ENCODE results near the gene KIF26B.
"Not testable (repeated sequence)": the region's sequence is repeated elsewhere in the genome, so short reads cannot be mapped to it uniquely, and the experiment has no call there.

The KIF26B gene

GRCh38 chr1:245693941-245694752 is 539.4 kb downstream of the KIF26B start:
- H3K36me3 ChIP-seq (ENCODE audit: low read length) = no peaks in the 10 kb centered on the region
- no peaks in the 10 kb centered on the region for H3K27me3 ChIP-seq (ENCODE audit: low read length)
- no peak overlapping the region for H2AFZ ChIP-seq (ENCODE audit: low read depth, low read length, severe bottlenecking)
- no peaks in the 10 kb centered on the region for H3F3A ChIP-seq (ENCODE audit: insufficient read depth)
- no peak overlapping the region for H3K9ac ChIP-seq (ENCODE audit: low read length)
- no peaks in the 10 kb centered on the region for H3K9me2 ChIP-seq (replicated peaks; ENCODE audit: insufficient read depth, low read length)
- H3K79me2 ChIP-seq (ENCODE audit: insufficient read depth, low read length) = no peaks in the 10 kb centered on the region
- no peak overlapping the region for H3K27ac ChIP-seq (ENCODE audit: low read depth, low read length)
- H4K20me1 ChIP-seq (ENCODE audit: low read depth, low read length) = no peaks in the 10 kb centered on the region
- H3K4me2 ChIP-seq (ENCODE audit: low read depth, low read length, poor library complexity, severe bottlenecking) = no peak overlapping the region
- no peaks in the 10 kb centered on the region for H3K9me3 ChIP-seq (ENCODE audit: insufficient read depth, low read length)
- TF ChIP-seq EZH2phosphoT487 (conservative IDR thresholded peaks at IDR 0.05; ENCODE audit: low read length) = no peak
- no peak for TF ChIP-seq CTCF (IDR thresholded peaks at IDR 0.05; ENCODE audit: insufficient read depth, low read length, poor library complexity, severe bottlenecking)
- H3K4me3 ChIP-seq (ENCODE audit: insufficient read depth, low read length, poor library complexity, severe bottlenecking) = no peak overlapping the region

- Histone ChIP-seq H3K9me2 (replicated peaks; ENCODE audit: insufficient read depth, low read length) (no peaks in the 10 kb centered on the region), H3F3A (ENCODE audit: insufficient read depth) (no peaks in the 10 kb centered on the region), H4K20me1 (ENCODE audit: low read depth, low read length) (no peaks in the 10 kb centered on the region), H3K36me3 (ENCODE audit: low read length) (no peaks in the 10 kb centered on the region), H3K27me3 (ENCODE audit: low read length) (no peaks in the 10 kb centered on the region), H3K4me3 (ENCODE audit: insufficient read depth, low read length, poor library complexity, severe bottlenecking) (no peak overlapping the region), H3K9me3 (ENCODE audit: insufficient read depth, low read length) (no peaks in the 10 kb centered on the region), H3K4me2 (ENCODE audit: low read depth, low read length, poor library complexity, severe bottlenecking) (no peak overlapping the region), H2AFZ (ENCODE audit: low read depth, low read length, severe bottlenecking) (no peak overlapping the region), H3K79me2 (ENCODE audit: insufficient read depth, low read length) (no peaks in the 10 kb centered on the region), H3K9ac (ENCODE audit: low read length) (no peak overlapping the region), H3K27ac (ENCODE audit: low read depth, low read length) (no peak overlapping the region)
- TF ChIP-seq CTCF (IDR thresholded peaks at IDR 0.05; ENCODE audit: insufficient read depth, low read length, poor library complexity, severe bottlenecking) (no peak), EZH2phosphoT487 (conservative IDR thresholded peaks at IDR 0.05; ENCODE audit: low read length) (no peak)
These were observed 540.0 kb downstream of the KIF26B start for GRCh38 chr1:245694753-245695195.

GRCh38 chr1:245695211-245695610 is 540.4 kb downstream of the KIF26B start:
- Histone ChIP-seq H3K9me3 (ENCODE audit: insufficient read depth, low read length) (no peaks in the 10 kb centered on the region), H3K27me3 (ENCODE audit: low read length) (no peaks in the 10 kb centered on the region), H3K4me3 (ENCODE audit: insufficient read depth, low read length, poor library complexity, severe bottlenecking) (no peak overlapping the region), H3K27ac (ENCODE audit: low read depth, low read length) (no peak overlapping the region), H2AFZ (ENCODE audit: low read depth, low read length, severe bottlenecking) (no peak overlapping the region), H3K9ac (ENCODE audit: low read length) (no peak overlapping the region), H3K79me2 (ENCODE audit: insufficient read depth, low read length) (no peaks in the 10 kb centered on the region), H4K20me1 (ENCODE audit: low read depth, low read length) (no peaks in the 10 kb centered on the region), H3K9me2 (replicated peaks; ENCODE audit: insufficient read depth, low read length) (no peaks in the 10 kb centered on the region), H3K36me3 (ENCODE audit: low read length) (no peaks in the 10 kb centered on the region), H3K4me2 (ENCODE audit: low read depth, low read length, poor library complexity, severe bottlenecking) (no peak overlapping the region), H3F3A (ENCODE audit: insufficient read depth) (no peaks in the 10 kb centered on the region)
- no peak for TF ChIP-seq CTCF (IDR thresholded peaks at IDR 0.05; ENCODE audit: insufficient read depth, low read length, poor library complexity, severe bottlenecking)
- TF ChIP-seq EZH2phosphoT487 (conservative IDR thresholded peaks at IDR 0.05; ENCODE audit: low read length) = no peak

- H3K27ac ChIP-seq (ENCODE audit: low read depth, low read length); H3K79me2 ChIP-seq (ENCODE audit: insufficient read depth, low read length); H3K27me3 ChIP-seq (ENCODE audit: low read length); H3K9ac ChIP-seq (ENCODE audit: low read length); H3K36me3 ChIP-seq (ENCODE audit: low read length); H3K4me3 ChIP-seq (ENCODE audit: insufficient read depth, low read length, poor library complexity, severe bottlenecking); H3K9me2 ChIP-seq (replicated peaks; ENCODE audit: insufficient read depth, low read length); H2AFZ ChIP-seq (ENCODE audit: low read depth, low read length, severe bottlenecking); H3K9me3 ChIP-seq (ENCODE audit: insufficient read depth, low read length); H4K20me1 ChIP-seq (ENCODE audit: low read depth, low read length); H3F3A ChIP-seq (ENCODE audit: insufficient read depth); H3K4me2 ChIP-seq (ENCODE audit: low read depth, low read length, poor library complexity, severe bottlenecking): not testable (repeated sequence)
These were observed 540.9 kb downstream of the KIF26B start for GRCh38 chr1:245695701-245696100.

Measured in SU-DHL-6 (cell line).